Heart left ventricle (tissue), 16 donors: ENCODE measurements around the gene SNX18. TPM values are rescaled to one million over a fixed set of nuclear protein-coding genes. Genes with fewer than 3 reads are reported as not detected.

Source experiments
- ATAC-seq, 4 donors: fragments of 200-7000 bp; cut with Tn5 transposase; one replicate each; pipeline ENCODE4 v1.9.1; 2020 to 2022; ENCODE audit warnings: moderate library complexity in 4 of 4, mild to moderate bottlenecking in 3 of 4, moderate number of reproducible peaks in 1 of 4
- DNase-seq, 5 donors: peaks; one replicate each; pipeline ENCODE4 v3.0.0-alpha.2; 2020
- H3K27ac ChIP-seq, 12 donors: fragments of 200-600 bp; sonication (generic) in 4 of 12; one replicate each; pipeline versions ENCODE4 v1.5.0 to v1.8.0; 2016 to 2022; ENCODE audit warnings: mild to moderate bottlenecking in 2 of 12
- H3K27me3 ChIP-seq, 9 donors: fragments of 200-600 bp; sonication (generic) in 2 of 9; one replicate each; pipeline versions ENCODE4 v1.5.1 to v1.8.0; 2016 to 2022; ENCODE audit warnings: mild to moderate bottlenecking in 3 of 9
- H3K36me3 ChIP-seq, 9 donors: fragments of 200-600 bp; sonication (generic) in 2 of 9; one replicate each; pipeline versions ENCODE4 v1.5.0 to v1.8.0; 2018 to 2022; ENCODE audit warnings: mild to moderate bottlenecking in 2 of 9
- H3K4me1 ChIP-seq, 12 donors: fragments of 200-600 bp; sonication (generic) in 4 of 12; one replicate each; pipeline versions ENCODE4 v1.5.0 to v1.8.0; 2016 to 2022; ENCODE audit warnings: mild to moderate bottlenecking in 3 of 12
- H3K4me3 ChIP-seq, 12 donors: fragments of 200-600 bp; sonication (generic) in 4 of 12; one replicate each; pipeline versions ENCODE4 v1.5.0 to v1.8.0; 2017 to 2022; ENCODE audit warnings: mild to moderate bottlenecking in 9 of 12, moderate library complexity in 4 of 12
- H3K9me3 ChIP-seq, 12 donors: fragments of 200-600 bp; sonication (generic) in 4 of 12; one replicate each; pipeline versions ENCODE4 v1.5.0 to v1.8.0; 2016 to 2022; ENCODE audit warnings: mild to moderate bottlenecking in 1 of 12
- POLR2A ChIP-seq, 2 donors: fragments of 450-650 bp; IDR thresholded peaks; one replicate each; pipeline ENCODE4 v1.6.1; 2017; ENCODE audit warnings: antibody characterized with exemption in 2 of 2, mild to moderate bottlenecking in 2 of 2, moderate library complexity in 2 of 2
- WGBS, 4 donors: extraction: QIAGEN DNeasy Blood & Tissue Kit in 2 of 4; methylation state at CpG; one replicate each; pipeline versions ENCODE4 v1.1.5 to v1.1.7; 2013 to 2018; 5-methylcytosine and 5-hydroxymethylcytosine counted together
- intact Hi-C, 10 donors: fragments of 100-400 bp; cut with DNase I; formaldehyde crosslinking; loops; one replicate each; pipeline versions ENCODE4 v1.11.1 to v1.14.2; 2022
- polyA plus RNA-seq, 2 donors: library from polyadenylated mRNA; stranded (reverse); fragments of 200-250 nt; gene quantifications; one replicate each; pipeline ENCODE4 v1.2.3, GENCODE V29; 2013
- total RNA-seq, 9 donors: library from RNA; depleted of rRNA in 2 of 9; stranded (reverse); fragments of >200 nt in 2 of 9; fragmentation: NEBNext Ultra II Directional in 3 of 9; extraction: Animal tissue kit (Norgen Biotek cat#: 25700) in 3 of 9; gene quantifications; one replicate each; pipeline versions ENCODE4 v1.1.0 to v1.2.4, GENCODE V29; 2016 to 2023
- TF ChIP-seq, protein P1 (sequence below), 12 donors: fragments of 200-600 bp; sonication (generic) in 4 of 12; IDR thresholded peaks; one replicate each; pipeline versions ENCODE4 v1.5.0 to v1.8.0; 2018 to 2022; ENCODE audit warnings: antibody characterized with exemption in 12 of 12, mild to moderate bottlenecking in 5 of 12
- donor health status: ischemic (EF 13 %, LVEDD 7.1; RV severe dilation, severe dysfunction).
- donor health status: healthy with polysubstance abuse.
- donor health status: DM: no; HTN: yes; CAD: no.
- donor health status: DM: no; HTN: no; CAD: no.
- donor health status: ischemic (EF 25% LVEDD 6.9; RV normal size, moderate dysfunction).
- donor health status: ischemic (EF 25% LVEDD 5.7; RV mildly dilated, moderate dysfunction).
- donor health status: healthy.
- donor health status: DM: yes; HTN: yes; CAD: no.
- donor health status: ischemic (EF 35%, LVEDD 5.7; RV mildly dilated, moderate dysfunction).
- donor health status: nonischemic (EF 11% LVEDD 7.7; RV severe dilation, severe dysfunction).
- donor health status: DM: yes; HTN: yes; CAD: no.
- donor health status: PGD.
- donor health status: ischemic (EF 29% LVEDD 5.4; RV normal size, mild dysfunction).
- donor health status: nonischemic (EF 23%, LVEDD 6.1; RV moderate dilation, normal function).

The SNX18 gene
- total and polyA plus RNA-seq, 11 donors, result 4.1 to 39.6 (median 23.1) TPM

DNA sequence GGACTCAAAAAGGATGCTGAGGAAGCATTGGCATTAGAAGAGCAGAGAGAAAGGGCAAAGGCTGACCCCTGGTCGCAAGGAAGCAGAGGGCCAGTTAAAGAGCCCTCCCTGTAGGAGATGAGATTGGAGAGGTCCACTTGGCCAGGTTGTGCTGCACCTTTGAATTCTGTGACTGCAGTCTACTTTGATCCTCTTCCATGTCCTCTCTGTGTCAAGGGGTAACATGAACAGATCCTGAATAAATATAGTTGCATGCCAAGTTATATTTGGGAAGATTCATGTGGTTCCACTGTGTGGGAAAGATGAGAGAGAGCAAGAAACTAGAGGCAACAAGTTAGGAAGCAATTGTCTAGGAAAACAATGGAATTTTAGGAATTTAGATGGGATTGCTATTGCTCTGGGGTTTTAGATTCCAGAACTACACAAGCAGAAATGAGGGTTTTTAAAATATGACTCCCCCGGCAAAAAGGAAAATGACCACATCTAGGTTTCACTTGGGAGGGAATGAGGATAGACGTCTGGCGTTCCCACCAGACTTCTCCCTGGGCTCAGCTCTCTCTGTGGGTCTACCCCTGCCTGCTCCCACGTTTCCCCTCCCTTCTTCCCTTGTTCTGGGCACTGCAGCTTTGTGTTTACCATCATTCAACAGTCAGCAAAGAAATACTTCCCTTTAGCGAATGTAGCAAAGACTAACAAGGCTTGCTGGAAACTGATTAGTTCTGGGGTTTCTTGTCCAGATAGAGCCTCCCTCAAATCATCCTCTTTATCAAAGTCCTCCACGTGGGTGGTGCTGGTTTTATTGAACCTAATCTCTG lies 63.6 kb downstream of the SNX18 start:
- intact Hi-C loops, result no loop called here
- TF ChIP-seq POLR2A (IDR thresholded peaks at IDR 0.05), result no peak
- TF ChIP-seq, protein P1, sequence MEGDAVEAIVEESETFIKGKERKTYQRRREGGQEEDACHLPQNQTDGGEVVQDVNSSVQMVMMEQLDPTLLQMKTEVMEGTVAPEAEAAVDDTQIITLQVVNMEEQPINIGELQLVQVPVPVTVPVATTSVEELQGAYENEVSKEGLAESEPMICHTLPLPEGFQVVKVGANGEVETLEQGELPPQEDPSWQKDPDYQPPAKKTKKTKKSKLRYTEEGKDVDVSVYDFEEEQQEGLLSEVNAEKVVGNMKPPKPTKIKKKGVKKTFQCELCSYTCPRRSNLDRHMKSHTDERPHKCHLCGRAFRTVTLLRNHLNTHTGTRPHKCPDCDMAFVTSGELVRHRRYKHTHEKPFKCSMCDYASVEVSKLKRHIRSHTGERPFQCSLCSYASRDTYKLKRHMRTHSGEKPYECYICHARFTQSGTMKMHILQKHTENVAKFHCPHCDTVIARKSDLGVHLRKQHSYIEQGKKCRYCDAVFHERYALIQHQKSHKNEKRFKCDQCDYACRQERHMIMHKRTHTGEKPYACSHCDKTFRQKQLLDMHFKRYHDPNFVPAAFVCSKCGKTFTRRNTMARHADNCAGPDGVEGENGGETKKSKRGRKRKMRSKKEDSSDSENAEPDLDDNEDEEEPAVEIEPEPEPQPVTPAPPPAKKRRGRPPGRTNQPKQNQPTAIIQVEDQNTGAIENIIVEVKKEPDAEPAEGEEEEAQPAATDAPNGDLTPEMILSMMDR (IDR thresholded peaks at IDR 0.05), result no peak
- H3K36me3 ChIP-seq, result no peaks in the 10 kb centered on the region
- DNase-seq (peak in 1 of 5 donors; percentile 21), ATAC-seq (peak; percentile 45 to 65 (median 53))
- no peak overlapping the region for H3K4me3 ChIP-seq
- peak overlapping the region in 11 of 12 donors; percentile 5 to 82 (median 37) for H3K27ac ChIP-seq
- 55 to 71% (median 60%) methylated on average over 7 of the region's 7 CpGs for WGBS, 4 donors
- H3K9me3 ChIP-seq, result peaks cover 0 to 7% (median under 1%) of the 10 kb centered on the region in 12 donors
- H3K27me3 ChIP-seq, result no peaks in the 10 kb centered on the region
- peaks cover 0 to 45% (median 13%) of the 10 kb centered on the region in 12 donors for H3K4me1 ChIP-seq

DNA sequence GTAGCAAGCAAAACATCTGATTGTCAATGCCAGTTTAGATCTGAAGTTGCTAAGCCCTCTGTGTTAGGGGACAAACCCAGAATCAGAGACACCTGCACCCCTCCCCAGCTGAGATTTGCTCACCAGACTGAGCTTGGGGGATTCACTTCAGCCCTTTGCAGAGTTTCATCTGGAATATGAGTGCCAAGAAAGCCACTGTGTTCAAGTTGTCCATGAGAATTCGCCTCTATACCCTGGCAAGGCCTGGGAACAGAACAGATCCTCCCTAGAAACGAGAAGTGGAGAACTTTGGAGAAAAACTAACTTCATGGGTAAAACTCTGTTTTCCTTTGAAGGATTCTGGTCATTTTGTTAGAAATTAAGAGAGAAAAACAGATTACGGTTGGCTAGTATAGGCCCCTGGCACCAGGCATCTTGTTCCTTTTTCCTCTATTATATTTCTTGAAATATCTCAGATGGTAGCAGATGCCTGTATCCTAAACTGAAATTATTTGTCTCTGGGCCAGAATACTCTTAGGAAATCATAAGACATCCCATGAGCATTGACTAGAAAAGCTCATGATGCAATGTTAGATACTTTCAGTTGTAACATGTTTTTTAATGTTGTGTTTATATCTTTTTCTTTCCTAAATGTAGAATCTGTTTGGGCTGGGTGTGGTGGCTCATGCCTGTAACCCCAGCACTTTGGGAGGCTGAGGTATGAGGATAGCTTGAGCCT lies 64.4 kb downstream of the SNX18 start:
- TF ChIP-seq, protein P1 (IDR thresholded peaks at IDR 0.05), result no peak
- no peak for TF ChIP-seq POLR2A (IDR thresholded peaks at IDR 0.05)
- H3K36me3 ChIP-seq, result no peaks in the 10 kb centered on the region
- H3K27ac ChIP-seq, result peak overlapping the region in 11 of 12 donors; percentile 26 to 82 (median 50)
- no peak overlapping the region for H3K4me3 ChIP-seq
- peaks cover 0 to 45% (median 13%) of the 10 kb centered on the region in 12 donors for H3K4me1 ChIP-seq
- H3K27me3 ChIP-seq, result no peaks in the 10 kb centered on the region
- intact Hi-C loops, result loop anchor here in 1 of 10 donors (2.0 kb wide), 1 partner anchor 73 kb away; no protein-coding TSS in a partner anchor
- no peak for DNase-seq
- peak in 3 of 4 donors; percentile 27 to 68 (median 54) for ATAC-seq
- WGBS, 4 donors, result 76 to 82% (median 80%) methylated on average over 3 of the region's 3 CpGs
- peaks cover 0 to 12% (median 3%) of the 10 kb centered on the region in 12 donors for H3K9me3 ChIP-seq

DNA sequence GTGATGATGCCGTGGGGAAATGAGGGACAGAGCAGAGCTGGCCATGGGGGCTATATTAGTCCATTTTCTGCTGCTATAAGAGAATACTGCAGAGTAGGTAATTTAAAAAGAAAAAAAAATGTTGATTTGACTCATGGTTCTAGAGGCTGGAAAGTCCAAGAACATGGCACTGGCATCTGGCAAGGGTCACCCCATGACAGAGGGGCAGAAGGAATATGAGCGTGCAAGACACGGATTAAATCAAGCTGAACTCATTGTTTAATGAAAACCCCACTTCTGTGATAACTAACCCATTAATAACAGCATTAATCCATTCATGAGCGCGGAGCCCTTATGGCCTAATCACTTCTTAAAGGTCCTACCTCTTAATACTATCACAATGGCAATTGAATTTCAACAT lies 68.8 kb downstream of the SNX18 start:
- Histone ChIP-seq H3K9me3 (peaks cover 0 to 12% (median 3%) of the 10 kb centered on the region in 12 donors), H3K4me3 (no peak overlapping the region), H3K36me3 (no peaks in the 10 kb centered on the region), H3K4me1 (peaks cover 0 to 44% (median 7%) of the 10 kb centered on the region in 12 donors), H3K27me3 (no peaks in the 10 kb centered on the region), H3K27ac (no peak overlapping the region)
- TF ChIP-seq, protein P1 (IDR thresholded peaks at IDR 0.05), result no peak
- TF ChIP-seq POLR2A (IDR thresholded peaks at IDR 0.05), result no peak
- intact Hi-C loops, result no loop called here
- WGBS, 4 donors, result 95 to 98% (median 97%) methylated on average over 5 of the region's 5 CpGs
- DNase-seq (no peak), ATAC-seq (no peak)

DNA sequence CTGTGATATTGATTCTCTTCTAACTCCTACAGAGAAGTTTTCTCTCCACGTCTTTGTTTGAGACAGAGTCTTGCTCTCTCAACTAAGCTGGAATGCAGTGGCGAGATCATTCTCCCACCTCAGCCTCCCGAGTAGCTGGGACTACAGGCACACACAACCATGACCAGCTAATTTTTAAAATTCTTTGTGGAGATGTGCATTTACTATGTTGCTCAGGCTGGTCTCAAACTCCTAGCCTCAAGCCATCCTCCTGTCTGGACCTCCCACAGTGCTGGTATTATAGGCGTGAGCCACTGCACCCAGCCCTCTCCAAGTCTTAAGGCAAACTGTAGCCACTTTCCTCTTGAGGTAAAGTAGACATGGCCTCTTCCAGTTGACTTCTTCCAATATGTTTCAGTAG lies 72.2 kb downstream of the SNX18 start:
- no peak for TF ChIP-seq POLR2A (IDR thresholded peaks at IDR 0.05)
- TF ChIP-seq, protein P1 (IDR thresholded peaks at IDR 0.05), result no peak
- Histone ChIP-seq H3K4me1 (peaks cover 0 to 23% (median 0%) of the 10 kb centered on the region in 12 donors), H3K4me3 (no peak overlapping the region), H3K27ac (peak overlapping the region in 1 of 12 donors; percentile 11), H3K27me3 (no peaks in the 10 kb centered on the region), H3K36me3 (no peaks in the 10 kb centered on the region), H3K9me3 (peaks cover 0 to 12% (median 3%) of the 10 kb centered on the region in 12 donors)
- WGBS, 4 donors, result 86 to 97% (median 96%) methylated on average over 4 of the region's 4 CpGs
- ATAC-seq (no peak), DNase-seq (no peak)
- intact Hi-C loops, result no loop called here
